Mesenchymal stem cell (in vitro differentiated cells and primary cell): ENCODE results near the gene ADNP2.

ENCODE experiments used
- DNase-seq: peaks from one replicate; pipeline ENCODE4 v3.0.0-alpha.2; 2013
- H2AFZ ChIP-seq: one replicate; pipeline ENCODE4 v1.6.1; 2013; ENCODE audit warnings: low read depth, mild to moderate bottlenecking, control low read depth, inconsistent platforms, low read length, moderate library complexity
- H2AK5ac ChIP-seq: 2 replicates; pipeline ENCODE4 v1.6.1; 2013; ENCODE audit warnings: low read length, moderate library complexity, mild to moderate bottlenecking, inconsistent platforms; ENCODE audit not compliant: severe bottlenecking
- H2BK120ac ChIP-seq: one replicate; pipeline ENCODE4 v1.6.1; 2013; ENCODE audit warnings: low read depth, mild to moderate bottlenecking, inconsistent platforms, low read length, moderate library complexity
- H2BK12ac ChIP-seq, 2 experiments: one replicate each; pipeline ENCODE4 v1.6.1; 2013; ENCODE audit warnings: inconsistent platforms in 2 of 2, low read length in 2 of 2, mild to moderate bottlenecking in 2 of 2, moderate library complexity in 2 of 2, control low read depth in 1 of 2
- H2BK15ac ChIP-seq: one replicate; pipeline ENCODE4 v1.6.1; 2013; ENCODE audit warnings: mild to moderate bottlenecking, low read depth, inconsistent platforms; ENCODE audit not compliant: poor library complexity, severe bottlenecking
- H2BK5ac ChIP-seq: 2 replicates; pipeline ENCODE4 v1.6.1; 2013; ENCODE audit warnings: low read depth, mild to moderate bottlenecking, low read length, control low read depth, inconsistent platforms; ENCODE audit not compliant: poor library complexity, severe bottlenecking
- H3K14ac ChIP-seq, 2 experiments: one replicate each; pipeline ENCODE4 v1.6.1; 2013; ENCODE audit warnings: inconsistent platforms in 2 of 2, low read length in 2 of 2, control low read depth in 1 of 2, mild to moderate bottlenecking in 1 of 2, moderate library complexity in 1 of 2
- H3K18ac ChIP-seq, 2 experiments: one replicate each; pipeline ENCODE4 v1.6.1; 2013; ENCODE audit warnings: inconsistent platforms in 2 of 2, low read length in 2 of 2, control low read depth in 1 of 2, low read depth in 1 of 2, mild to moderate bottlenecking in 1 of 2
- H3K23ac ChIP-seq, 2 experiments: one replicate each; pipeline ENCODE4 v1.6.1; 2013; ENCODE audit warnings: inconsistent platforms in 2 of 2, low read length in 2 of 2, mild to moderate bottlenecking in 2 of 2, moderate library complexity in 2 of 2, control low read depth in 1 of 2
- H3K27ac ChIP-seq: 2 replicates; pipeline ENCODE4 v1.5.1; 2013; ENCODE audit warnings: mild to moderate bottlenecking, moderate library complexity, low read length, control low read depth, inconsistent platforms; ENCODE audit not compliant: poor library complexity, severe bottlenecking
- H3K27me3 ChIP-seq, 2 experiments: 2 replicates each; pipeline versions ENCODE4 v1.6.1 to v1.7.0; 2013; ENCODE audit warnings: low read length in 2 of 2, mild to moderate bottlenecking in 2 of 2, moderate library complexity in 2 of 2, control low read depth in 1 of 2, inconsistent platforms in 1 of 2; ENCODE audit not compliant: control insufficient read depth in 1 of 2, insufficient read depth in 1 of 2
- H3K36me3 ChIP-seq, 2 experiments: 2 replicates each; pipeline versions ENCODE4 v1.6.1 to v1.7.0; 2013; ENCODE audit warnings: low read length in 2 of 2, control low read depth in 1 of 2, inconsistent platforms in 1 of 2, low read depth in 1 of 2, mild to moderate bottlenecking in 1 of 2; ENCODE audit not compliant: insufficient read depth in 2 of 2, control insufficient read depth in 1 of 2
- H3K4ac ChIP-seq, 2 experiments: one replicate each; pipeline ENCODE4 v1.6.1; 2013; ENCODE audit warnings: inconsistent platforms in 2 of 2, low read length in 2 of 2, mild to moderate bottlenecking in 2 of 2, moderate library complexity in 2 of 2, control low read depth in 1 of 2, low read depth in 1 of 2
- H3K4me1 ChIP-seq: 2 replicates; pipeline ENCODE4 v1.6.1; 2013; ENCODE audit warnings: low read depth, low read length, control low read depth; ENCODE audit not compliant: control insufficient read depth, insufficient read depth
- H3K4me2 ChIP-seq: 2 replicates; pipeline ENCODE4 v1.6.1; 2013; ENCODE audit warnings: low read length, mild to moderate bottlenecking, inconsistent platforms; ENCODE audit not compliant: poor library complexity, severe bottlenecking
- H3K4me3 ChIP-seq, 2 experiments: 2 replicates each; pipeline versions ENCODE4 v1.5.1 to v1.7.0; 2013; ENCODE audit warnings: low read length in 2 of 2, mild to moderate bottlenecking in 2 of 2, control low read depth in 1 of 2, low read depth in 1 of 2; ENCODE audit not compliant: insufficient read depth in 1 of 2
- H3K79me1 ChIP-seq: replicated peaks from 2 replicates; pipeline ENCODE4 v1.6.1; 2013; ENCODE audit warnings: mild to moderate bottlenecking, control low read depth, low read length, inconsistent platforms; ENCODE audit not compliant: poor library complexity, severe bottlenecking
- H3K9ac ChIP-seq: 2 replicates; pipeline ENCODE4 v1.7.0; 2013; ENCODE audit warnings: mild to moderate bottlenecking, low read length, moderate library complexity
- H3K9me3 ChIP-seq: 2 replicates; pipeline ENCODE4 v1.7.0; 2013; ENCODE audit warnings: mild to moderate bottlenecking, low read length; ENCODE audit not compliant: control insufficient read depth
- H4K8ac ChIP-seq: one replicate; pipeline ENCODE4 v1.6.1; 2013; ENCODE audit warnings: inconsistent platforms, mild to moderate bottlenecking, low read length, moderate library complexity
- H4K91ac ChIP-seq: one replicate; pipeline ENCODE4 v1.6.1; 2013; ENCODE audit warnings: mild to moderate bottlenecking, low read length, inconsistent platforms
- WGBS: methylation state at CpG from one replicate; pipeline ENCODE4 v1.1.7; 2013; ENCODE audit warnings: mixed read lengths; 5-methylcytosine and 5-hydroxymethylcytosine counted together

Gene ADNP2

GRCh38 chr18:80166725-80167124 is 57.7 kb downstream of the ADNP2 start:
- WGBS, result 83% methylated on average over 6 of the region's 6 CpGs
- H3K18ac ChIP-seq, result no peak overlapping the region
- H3K36me3 ChIP-seq, result peaks cover 0 to 16% of the 10 kb centered on the region in 2 experiments
- no peak overlapping the region for H2BK120ac ChIP-seq
- H3K4me3 ChIP-seq, result no peak overlapping the region
- H2BK15ac ChIP-seq, result no peak overlapping the region
- no peak overlapping the region for H3K14ac ChIP-seq
- no peak overlapping the region for H3K9ac ChIP-seq
- H4K91ac ChIP-seq, result peak overlapping the region; percentile 75
- H3K4ac ChIP-seq, result no peak overlapping the region
- DNase-seq, result no peak
- peaks cover 14% of the 10 kb centered on the region for H3K9me3 ChIP-seq
- no peak overlapping the region for H2BK12ac ChIP-seq
- no peak overlapping the region for H2AFZ ChIP-seq
- no peak overlapping the region for H2BK5ac ChIP-seq
- no peak overlapping the region for H2AK5ac ChIP-seq
- H3K27me3 ChIP-seq, result peaks cover 0 to 9% of the 10 kb centered on the region in 2 experiments
- H4K8ac ChIP-seq, result no peak overlapping the region
- H3K27ac ChIP-seq, result no peak overlapping the region
- H3K23ac ChIP-seq, result no peak overlapping the region
- H3K4me2 ChIP-seq, result no peak overlapping the region
- peaks cover 6% of the 10 kb centered on the region for H3K4me1 ChIP-seq
- H3K79me1 ChIP-seq, result peaks cover 2% of the 10 kb centered on the region

GRCh38 chr18:80167331-80167730 is 58.3 kb downstream of the ADNP2 start:
- Histone ChIP-seq H3K23ac (no peak overlapping the region), H4K8ac (no peak overlapping the region), H3K9ac (no peak overlapping the region), H3K4me1 (peaks cover 6% of the 10 kb centered on the region), H2BK120ac (no peak overlapping the region), H2BK12ac (no peak overlapping the region), H3K36me3 (peaks cover 0 to 15% of the 10 kb centered on the region in 2 experiments), H3K14ac (peak overlapping the region in 1 of 2 experiments; percentile 44), H2BK15ac (no peak overlapping the region), H3K27ac (no peak overlapping the region), H3K4me3 (peak overlapping the region in 1 of 2 experiments; percentile 16), H3K4me2 (no peak overlapping the region), H3K79me1 (peaks cover 2% of the 10 kb centered on the region), H2AFZ (no peak overlapping the region), H3K4ac (no peak overlapping the region), H4K91ac (peak overlapping the region; percentile 22), H2AK5ac (no peak overlapping the region), H3K9me3 (peaks cover 14% of the 10 kb centered on the region), H2BK5ac (no peak overlapping the region), H3K18ac (no peak overlapping the region), H3K27me3 (peaks cover 0 to 9% of the 10 kb centered on the region in 2 experiments)
- 92% methylated on average over 9 of the region's 9 CpGs for WGBS
- no peak for DNase-seq

GRCh38 chr18:80167931-80168330 is 58.9 kb downstream of the ADNP2 start:
- no peak overlapping the region for H4K8ac ChIP-seq
- H3K23ac ChIP-seq, result no peak overlapping the region
- no peak for DNase-seq
- H3K27ac ChIP-seq, result no peak overlapping the region
- H3K4ac ChIP-seq, result no peak overlapping the region
- peaks cover 0 to 9% of the 10 kb centered on the region in 2 experiments for H3K27me3 ChIP-seq
- H3K18ac ChIP-seq, result no peak overlapping the region
- peaks cover 2% of the 10 kb centered on the region for H3K79me1 ChIP-seq
- H2BK12ac ChIP-seq, result no peak overlapping the region
- peaks cover 6% of the 10 kb centered on the region for H3K4me1 ChIP-seq
- no peak overlapping the region for H2BK120ac ChIP-seq
- H3K14ac ChIP-seq, result no peak overlapping the region
- no peak overlapping the region for H2BK5ac ChIP-seq
- H3K4me3 ChIP-seq, result no peak overlapping the region
- H4K91ac ChIP-seq, result peak overlapping the region; percentile 22
- no peak overlapping the region for H2AFZ ChIP-seq
- WGBS, result 95% methylated on average over 13 of the region's 13 CpGs
- no peak overlapping the region for H3K9ac ChIP-seq
- no peak overlapping the region for H3K4me2 ChIP-seq
- H3K9me3 ChIP-seq, result peaks cover 14% of the 10 kb centered on the region
- H3K36me3 ChIP-seq, result peaks cover 0 to 9% of the 10 kb centered on the region in 2 experiments
- no peak overlapping the region for H2BK15ac ChIP-seq
- H2AK5ac ChIP-seq, result no peak overlapping the region

- no peak overlapping the region for H3K4me2 ChIP-seq
- H3K4me1 ChIP-seq, result peaks cover 6% of the 10 kb centered on the region
- H2AFZ ChIP-seq, result no peak overlapping the region
- no peak overlapping the region for H3K18ac ChIP-seq
- no peak overlapping the region for H3K23ac ChIP-seq
- H3K79me1 ChIP-seq, result peaks cover 2% of the 10 kb centered on the region
- no peak overlapping the region for H4K91ac ChIP-seq
- WGBS, result 85% methylated on average over 2 of the region's 2 CpGs
- DNase-seq, result no peak
- no peak overlapping the region for H2BK12ac ChIP-seq
- H2BK120ac ChIP-seq, result no peak overlapping the region
- peaks cover 0 to 5% of the 10 kb centered on the region in 2 experiments for H3K36me3 ChIP-seq
- H3K9ac ChIP-seq, result no peak overlapping the region
- H2AK5ac ChIP-seq, result no peak overlapping the region
- H3K4ac ChIP-seq, result no peak overlapping the region
- no peak overlapping the region for H2BK15ac ChIP-seq
- peaks cover 0 to 9% of the 10 kb centered on the region in 2 experiments for H3K27me3 ChIP-seq
- H4K8ac ChIP-seq, result no peak overlapping the region
- no peak overlapping the region for H3K14ac ChIP-seq
- no peak overlapping the region for H3K4me3 ChIP-seq
- H2BK5ac ChIP-seq, result no peak overlapping the region
- no peak overlapping the region for H3K27ac ChIP-seq
- H3K9me3 ChIP-seq, result peaks cover 14% of the 10 kb centered on the region
These were observed 59.3 kb downstream of the ADNP2 start for GRCh38 chr18:80168346-80168745.
